Activated CD8-positive, alpha-beta memory T cell treated with anti-CD3 and anti-CD28 coated beads, Interleukin-2, amount 50 U/mL, for 24 hours (primary cell): ENCODE measurements around the gene DNAL4.

Experiments used
- DNase-seq: peaks from one replicate; pipeline ENCODE4 v3.0.0-alpha.2; 2020; ENCODE audit errors: extremely low read depth

Gene DNAL4

GRCh38 chr22:38740116-38740723 is 53.7 kb downstream of the DNAL4 start:
- no peak for DNase-seq

DNA sequence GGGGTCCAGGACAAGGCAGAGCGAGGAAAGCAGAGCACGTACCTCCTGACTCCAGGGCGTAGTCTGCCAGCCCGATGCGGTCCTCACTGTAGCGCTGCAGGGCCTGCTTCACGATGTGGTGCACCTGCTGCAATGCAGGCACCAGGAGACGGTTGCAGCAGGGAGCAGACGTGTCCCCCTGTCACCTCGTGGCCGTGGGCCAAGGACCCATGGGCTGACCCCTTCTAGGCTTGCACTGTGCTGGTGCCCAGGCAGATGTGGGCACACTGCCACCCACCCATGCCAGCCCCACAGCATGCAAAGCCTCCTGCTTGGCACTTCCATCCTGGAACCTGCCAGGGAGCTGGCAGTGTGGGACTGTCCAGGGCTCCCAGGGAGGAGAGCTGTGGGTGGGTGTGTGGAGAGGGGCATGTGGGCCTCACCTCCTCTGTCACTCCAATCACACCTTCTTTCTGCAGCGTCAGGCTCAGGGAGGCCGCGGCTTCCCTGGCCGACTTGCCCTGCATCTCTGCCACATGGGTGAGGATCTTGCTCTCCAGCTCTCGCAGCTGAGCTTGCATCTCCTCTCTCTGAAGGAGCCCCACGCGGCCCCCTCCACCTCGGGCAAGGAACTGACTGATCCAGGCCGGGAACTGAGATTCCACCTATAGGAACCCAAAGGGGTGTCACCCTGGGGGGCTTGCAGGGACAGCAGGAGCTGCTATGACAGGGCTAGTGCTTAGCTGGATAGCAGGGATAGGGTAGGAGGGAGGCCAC is 54.5 kb downstream of the DNAL4 start:
- no peak for DNase-seq

DNA sequence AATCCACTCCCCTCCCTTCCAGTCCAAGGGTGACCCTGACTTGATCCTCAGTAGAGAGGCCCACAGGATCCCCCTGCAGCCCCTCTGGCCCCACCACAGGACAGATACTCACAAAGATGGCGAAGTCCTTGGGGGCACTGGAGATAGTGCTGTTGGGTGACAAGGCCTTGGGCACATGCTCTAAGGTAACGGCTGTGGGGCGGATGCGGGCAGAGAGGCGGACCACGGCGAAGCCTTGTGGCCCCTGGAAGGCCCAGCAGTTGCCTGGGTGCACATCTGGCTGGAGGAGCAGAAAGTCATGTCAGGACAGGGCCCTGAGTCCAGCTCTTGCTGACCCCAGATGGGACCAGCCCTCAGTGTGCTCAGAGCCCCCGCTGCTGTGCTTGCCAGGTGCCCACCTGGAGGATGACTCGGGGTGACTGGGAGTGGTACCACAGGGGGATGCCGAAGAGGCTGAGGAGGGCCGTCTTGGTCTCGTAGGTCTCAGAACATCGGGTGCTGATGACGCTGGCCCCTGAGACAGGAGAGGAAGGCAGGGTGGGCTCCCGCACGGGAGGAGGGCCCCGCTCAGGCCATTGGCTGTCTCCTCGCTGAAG is 55.4 kb downstream of the DNAL4 start:
- DNase-seq: no peak

DNA sequence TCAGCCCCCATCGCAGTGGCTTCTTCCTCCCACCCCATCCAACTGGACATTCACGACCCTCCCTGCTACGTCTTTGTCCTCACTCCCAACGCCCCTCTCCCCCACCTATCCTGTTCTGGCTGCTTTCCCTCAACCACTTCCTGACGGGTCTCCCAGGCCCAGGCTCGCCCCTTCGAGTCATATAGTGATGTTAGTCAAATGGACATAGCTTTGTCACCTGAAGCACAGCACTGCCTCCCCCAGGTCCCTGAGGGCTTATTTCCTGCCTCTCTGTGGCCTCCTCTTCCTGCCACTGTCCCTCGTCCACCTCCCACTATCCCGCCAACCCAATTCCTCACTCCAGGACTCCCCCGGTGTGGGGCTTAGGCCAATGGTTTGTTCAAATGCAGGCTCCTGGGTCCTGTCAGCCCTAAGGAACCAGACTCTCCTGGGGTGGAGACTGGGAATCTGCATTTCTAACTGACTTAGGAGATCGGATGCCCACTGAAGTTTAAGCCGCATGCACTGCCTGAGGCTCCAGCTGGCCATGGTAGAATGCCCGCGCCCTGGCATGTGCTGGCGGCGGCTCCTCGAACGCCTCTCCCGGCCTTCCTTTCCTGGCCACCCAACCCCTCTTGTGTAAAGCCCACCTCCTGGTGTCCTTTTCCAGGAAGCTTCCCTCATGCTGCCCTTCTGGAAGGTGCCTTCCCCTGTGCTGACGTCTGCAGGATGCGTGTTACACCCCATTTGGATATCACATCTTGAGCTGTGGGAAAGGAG is 56.5 kb downstream of the DNAL4 start:
- DNase-seq: no peak

- no peak for DNase-seq
Measured at GRCh38 chr22:38736257-38736570, 57.7 kb downstream of the DNAL4 start.

DNA sequence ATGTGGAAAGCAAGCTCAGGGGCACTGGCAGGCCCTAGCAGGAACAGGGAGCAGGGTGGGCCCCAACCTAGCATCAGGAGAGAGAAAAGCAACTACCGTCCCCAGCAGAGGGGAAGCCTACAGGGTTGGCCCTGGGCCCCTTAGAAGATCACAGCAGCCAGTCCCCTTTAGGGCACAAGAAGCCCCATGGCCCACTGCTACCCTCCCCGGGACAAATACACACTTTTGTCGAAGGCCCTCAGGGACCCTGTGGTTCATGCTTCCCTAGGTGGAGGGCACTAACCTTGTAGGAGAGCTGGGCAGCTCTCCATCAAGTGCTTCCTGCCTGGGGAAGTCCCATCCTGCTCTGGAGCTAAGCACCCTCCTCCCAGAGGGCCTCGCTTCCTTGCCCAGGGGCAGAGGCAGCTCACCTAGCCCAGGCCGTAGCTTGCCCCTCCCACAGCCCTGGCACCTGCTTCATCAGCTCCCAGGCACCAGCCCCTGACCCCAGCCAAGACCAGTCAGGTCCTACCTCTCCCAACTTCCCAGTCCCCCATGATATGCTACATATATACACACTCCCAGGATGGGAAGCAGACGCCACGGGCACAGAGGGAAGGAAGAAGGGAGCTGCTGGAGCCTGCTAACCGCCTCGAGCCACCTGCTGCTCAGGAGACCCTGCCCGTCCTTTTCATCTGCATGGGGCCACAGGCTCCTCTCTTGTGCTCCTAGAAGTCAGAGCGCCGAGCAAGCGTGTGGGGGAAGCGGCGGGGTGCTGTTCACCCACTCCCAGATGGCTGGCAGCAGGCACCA is 58.3 kb downstream of the DNAL4 start:
- no peak for DNase-seq

DNA sequence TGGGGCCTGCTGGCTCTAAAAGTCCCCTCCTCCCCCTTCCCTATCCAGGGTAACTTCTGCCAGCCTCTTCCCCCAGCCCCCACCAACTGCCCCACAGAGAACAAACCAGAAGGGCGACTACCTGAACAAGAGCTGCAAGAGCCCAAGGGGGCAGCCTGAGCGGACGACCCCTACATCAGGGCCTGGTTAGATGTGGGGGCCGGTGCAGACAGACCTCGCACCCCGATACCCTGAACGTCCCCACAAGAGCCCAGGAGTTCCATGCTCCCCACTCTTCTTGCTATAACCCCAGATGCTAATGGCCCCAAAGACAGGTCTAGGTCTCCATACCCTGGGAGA is 58.8 kb downstream of the DNAL4 start:
- no peak for DNase-seq

DNA sequence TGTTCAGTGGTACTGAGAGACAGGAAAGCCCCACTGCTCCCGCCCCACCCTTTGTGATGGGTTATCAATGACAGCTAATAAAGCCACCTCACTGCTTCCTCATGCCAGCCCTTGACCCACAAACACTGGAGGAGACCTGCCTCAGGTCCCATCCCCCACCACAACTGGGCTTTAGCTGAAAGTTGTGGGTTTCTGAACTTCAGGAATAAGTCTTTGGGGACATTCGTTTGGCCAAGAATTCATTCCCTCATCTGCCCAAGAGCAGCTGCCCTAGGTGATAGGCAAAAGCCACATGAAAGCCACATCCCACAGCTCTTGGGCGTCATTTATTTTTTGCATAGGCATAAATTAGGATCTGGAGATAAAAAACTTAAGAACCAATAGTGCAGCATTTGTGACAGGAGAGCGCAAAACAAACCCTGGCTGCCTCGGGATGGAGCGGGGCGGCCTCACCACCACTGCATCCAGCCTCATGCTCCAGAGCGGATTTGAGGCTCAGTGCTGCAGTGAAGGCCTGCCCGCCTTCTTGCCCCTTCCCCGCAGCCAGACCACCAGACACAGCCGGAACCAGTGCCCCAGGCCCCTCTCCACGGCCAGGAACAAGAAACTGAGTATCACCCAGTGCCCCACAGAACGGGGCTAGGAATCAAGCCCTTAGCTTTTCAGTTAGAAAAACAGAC is 59.4 kb downstream of the DNAL4 start:
- DNase-seq: no peak

DNA sequence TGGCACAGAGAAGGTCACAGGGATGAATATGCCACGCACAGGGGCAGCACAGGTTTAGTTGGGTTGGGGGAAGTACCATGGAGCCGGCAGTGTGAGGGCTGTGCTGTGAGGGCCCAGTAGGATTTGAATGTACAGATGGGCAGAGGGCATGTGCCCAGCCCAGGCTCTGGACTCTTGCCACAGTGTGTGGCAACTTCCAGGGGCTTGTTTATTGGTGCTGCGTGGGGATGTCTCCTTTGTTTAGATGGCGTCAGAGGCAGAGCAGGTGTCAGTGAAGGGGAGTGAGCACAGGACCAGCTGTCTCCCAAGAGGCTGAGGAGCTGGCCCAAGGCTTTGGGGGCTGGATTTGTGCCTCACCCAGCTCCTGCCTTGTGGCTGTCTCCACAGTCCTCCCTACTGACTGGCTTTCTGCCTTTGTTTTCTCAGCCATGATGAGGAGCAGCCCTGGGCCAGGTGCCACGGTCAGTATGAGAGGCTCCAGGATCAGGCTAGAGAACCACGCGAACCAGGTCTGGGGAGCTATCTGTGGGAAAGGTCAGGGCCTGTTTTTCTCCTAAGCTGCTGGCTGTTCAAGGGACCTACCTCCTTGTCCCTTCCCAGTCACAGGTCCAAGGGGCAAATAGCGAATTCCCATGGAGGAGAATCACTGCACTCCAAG is 60.1 kb downstream of the DNAL4 start:
- no peak for DNase-seq

DNA sequence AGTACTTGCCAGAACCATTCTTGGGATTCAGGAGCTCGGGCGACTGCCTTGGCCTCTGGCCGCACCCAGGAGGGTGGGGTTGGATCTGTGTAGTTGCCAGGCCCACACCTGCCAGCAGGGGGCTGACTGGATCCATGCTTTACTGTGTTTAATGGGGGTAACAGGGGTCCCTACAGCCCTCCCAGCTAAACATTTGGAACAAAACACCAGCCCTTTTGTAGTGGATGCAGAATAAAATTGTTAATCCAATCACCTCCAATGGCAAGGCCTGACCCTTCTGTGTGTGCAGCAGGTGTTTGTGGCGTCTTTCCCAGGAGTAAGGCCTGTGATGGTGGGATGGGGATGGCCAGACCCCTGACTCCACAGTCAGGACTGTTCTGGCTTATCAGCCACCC is 60.6 kb downstream of the DNAL4 start:
- DNase-seq: no peak

- DNase-seq: no peak
Measured at GRCh38 chr22:38732251-38732815, 61.6 kb downstream of the DNAL4 start.

GRCh38 chr22:38731703-38732161 is 62.2 kb downstream of the DNAL4 start:
- DNase-seq: no peak

DNA sequence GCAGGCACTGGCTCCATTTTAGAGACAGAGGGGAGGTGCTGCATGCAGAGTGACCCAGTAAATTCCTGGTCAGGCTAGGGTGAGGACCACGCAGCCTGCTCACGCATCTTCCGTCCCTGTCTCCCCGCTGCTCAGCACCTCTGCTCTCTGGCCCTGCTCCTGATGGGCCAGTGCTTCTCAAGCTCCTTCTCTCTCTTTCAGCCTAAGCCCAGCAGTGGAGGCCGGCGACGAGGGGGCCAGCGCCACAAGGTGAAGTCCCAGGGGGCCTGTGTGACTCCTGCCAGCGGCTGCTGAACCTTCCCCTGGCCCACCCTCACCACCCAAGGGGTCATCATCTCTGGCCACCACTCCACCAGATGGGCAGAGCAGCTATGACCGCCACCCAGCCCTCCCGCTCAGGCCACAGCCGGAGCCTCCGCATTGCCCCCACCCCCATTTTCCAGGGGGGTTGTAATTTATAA is 63.5 kb downstream of the DNAL4 start:
- no peak for DNase-seq

GRCh38 chr22:38729946-38730345 is 64.0 kb downstream of the DNAL4 start:
- no peak for DNase-seq

GRCh38 chr22:38728871-38729796 is 64.8 kb downstream of the DNAL4 start:
- DNase-seq: no peak
